ENCODE results near the gene DNAJA4.

- TF ChIP-seq EZH2phosphoT487 (IDR thresholded peaks at IDR 0.05; ENCODE audit: borderline replicate concordance, low read depth) (no peak), RAD21 (IDR thresholded peaks at IDR 0.05; ENCODE audit: low read length) (no peak), FOXJ3 (CRISPR knock-in tag; IDR thresholded peaks at IDR 0.05) (no peak), CHD2 (IDR thresholded peaks at IDR 0.05; ENCODE audit: low read length, partially characterized antibody) (no peak), EP300 (IDR thresholded peaks at IDR 0.05; ENCODE audit: borderline replicate concordance in 1 of 2, low read depth in 1 of 2, low read length in 1 of 2) (no peak)
- TF ChIP-seq, protein P1, sequence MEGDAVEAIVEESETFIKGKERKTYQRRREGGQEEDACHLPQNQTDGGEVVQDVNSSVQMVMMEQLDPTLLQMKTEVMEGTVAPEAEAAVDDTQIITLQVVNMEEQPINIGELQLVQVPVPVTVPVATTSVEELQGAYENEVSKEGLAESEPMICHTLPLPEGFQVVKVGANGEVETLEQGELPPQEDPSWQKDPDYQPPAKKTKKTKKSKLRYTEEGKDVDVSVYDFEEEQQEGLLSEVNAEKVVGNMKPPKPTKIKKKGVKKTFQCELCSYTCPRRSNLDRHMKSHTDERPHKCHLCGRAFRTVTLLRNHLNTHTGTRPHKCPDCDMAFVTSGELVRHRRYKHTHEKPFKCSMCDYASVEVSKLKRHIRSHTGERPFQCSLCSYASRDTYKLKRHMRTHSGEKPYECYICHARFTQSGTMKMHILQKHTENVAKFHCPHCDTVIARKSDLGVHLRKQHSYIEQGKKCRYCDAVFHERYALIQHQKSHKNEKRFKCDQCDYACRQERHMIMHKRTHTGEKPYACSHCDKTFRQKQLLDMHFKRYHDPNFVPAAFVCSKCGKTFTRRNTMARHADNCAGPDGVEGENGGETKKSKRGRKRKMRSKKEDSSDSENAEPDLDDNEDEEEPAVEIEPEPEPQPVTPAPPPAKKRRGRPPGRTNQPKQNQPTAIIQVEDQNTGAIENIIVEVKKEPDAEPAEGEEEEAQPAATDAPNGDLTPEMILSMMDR (IDR thresholded peaks at IDR 0.05) = no peak
- TF ChIP-seq, protein P2, sequence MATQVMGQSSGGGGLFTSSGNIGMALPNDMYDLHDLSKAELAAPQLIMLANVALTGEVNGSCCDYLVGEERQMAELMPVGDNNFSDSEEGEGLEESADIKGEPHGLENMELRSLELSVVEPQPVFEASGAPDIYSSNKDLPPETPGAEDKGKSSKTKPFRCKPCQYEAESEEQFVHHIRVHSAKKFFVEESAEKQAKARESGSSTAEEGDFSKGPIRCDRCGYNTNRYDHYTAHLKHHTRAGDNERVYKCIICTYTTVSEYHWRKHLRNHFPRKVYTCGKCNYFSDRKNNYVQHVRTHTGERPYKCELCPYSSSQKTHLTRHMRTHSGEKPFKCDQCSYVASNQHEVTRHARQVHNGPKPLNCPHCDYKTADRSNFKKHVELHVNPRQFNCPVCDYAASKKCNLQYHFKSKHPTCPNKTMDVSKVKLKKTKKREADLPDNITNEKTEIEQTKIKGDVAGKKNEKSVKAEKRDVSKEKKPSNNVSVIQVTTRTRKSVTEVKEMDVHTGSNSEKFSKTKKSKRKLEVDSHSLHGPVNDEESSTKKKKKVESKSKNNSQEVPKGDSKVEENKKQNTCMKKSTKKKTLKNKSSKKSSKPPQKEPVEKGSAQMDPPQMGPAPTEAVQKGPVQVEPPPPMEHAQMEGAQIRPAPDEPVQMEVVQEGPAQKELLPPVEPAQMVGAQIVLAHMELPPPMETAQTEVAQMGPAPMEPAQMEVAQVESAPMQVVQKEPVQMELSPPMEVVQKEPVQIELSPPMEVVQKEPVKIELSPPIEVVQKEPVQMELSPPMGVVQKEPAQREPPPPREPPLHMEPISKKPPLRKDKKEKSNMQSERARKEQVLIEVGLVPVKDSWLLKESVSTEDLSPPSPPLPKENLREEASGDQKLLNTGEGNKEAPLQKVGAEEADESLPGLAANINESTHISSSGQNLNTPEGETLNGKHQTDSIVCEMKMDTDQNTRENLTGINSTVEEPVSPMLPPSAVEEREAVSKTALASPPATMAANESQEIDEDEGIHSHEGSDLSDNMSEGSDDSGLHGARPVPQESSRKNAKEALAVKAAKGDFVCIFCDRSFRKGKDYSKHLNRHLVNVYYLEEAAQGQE (IDR thresholded peaks at IDR 0.05; ENCODE audit: low read depth, low read length) = no peak
Measured at GRCh38 chr15:78272316-78272715, 8.0 kb downstream of the DNAJA4 start.
